Activated CD8-positive, alpha-beta T cell treated with anti-CD3 and anti-CD28 coated beads, Interleukin-2, amount 10 ng/mL, durations not matched to agents 7 days and 5 days (primary cell): ENCODE measurements around the gene PGA5. TPM values are rescaled to one million over a fixed set of nuclear protein-coding genes. Genes with fewer than 3 reads are reported as not detected.

ENCODE experiments used
- ATAC-seq: fragments of 150-1000 bp; cut with Tn5 transposase; one replicate; pipeline ENCODE4 v1.10.0; 2021; ENCODE audit warnings: moderate library complexity
- CTCF ChIA-PET: fragments of 350-600 bp; sonication (Branson Sonifier 250); formaldehyde crosslinking; loops from one replicate; lab custom pipeline; 2021; ENCODE audit warnings: antibody characterized with exemption; lab: Charles Lee
- POLR2A ChIA-PET: fragments of 350-600 bp; sonication (Branson Sonifier 250); formaldehyde crosslinking; loops from one replicate; lab custom pipeline; 2021; ENCODE audit warnings: antibody characterized with exemption; lab: Charles Lee
- DNase-seq: peaks from one replicate; pipeline ENCODE4 v3.0.0-alpha.2; 2020
- H3K27ac Mint-ChIP-seq: one replicate; pipeline ENCODE4 v1.8.0; 2021; ENCODE audit warnings: mild to moderate bottlenecking, mixed read lengths
- H3K27me3 Mint-ChIP-seq: one replicate; pipeline ENCODE4 v1.8.0; 2021; ENCODE audit warnings: low read depth, mixed read lengths
- H3K36me3 Mint-ChIP-seq: one replicate; pipeline ENCODE4 v1.8.0; 2021; ENCODE audit warnings: low read depth, mixed read lengths
- H3K4me1 Mint-ChIP-seq: one replicate; pipeline ENCODE4 v1.8.0; 2021; ENCODE audit warnings: low read depth, mixed read lengths
- H3K4me3 Mint-ChIP-seq: one replicate; pipeline ENCODE4 v1.8.0; 2021; ENCODE audit warnings: mild to moderate bottlenecking, mixed read lengths
- H3K9me3 Mint-ChIP-seq: one replicate; pipeline ENCODE4 v1.8.0; 2022; ENCODE audit warnings: mixed read lengths; ENCODE audit not compliant: insufficient read depth
- total RNA-seq, 2 experiments: library from RNA; stranded (reverse); gene quantifications; one replicate each; pipeline ENCODE4 v1.2.3, GENCODE V29; 2021

The PGA5 gene
- total RNA-seq, 2 experiments from 2014 or later = not detected

- H3K4me3 Mint-ChIP-seq = no peak overlapping the region
- DNase-seq = no peak
- H3K4me1 Mint-ChIP-seq = no peaks in the 10 kb centered on the region
- ChIA-PET POLR2A (no interaction called here), CTCF (interaction anchor here (0.9 to 1.3 kb wide), 2 partner anchors 38 to 136 kb away, joined by 3 to 5 read pairs; partner anchors contain the start of genes TMEM216 and VWCE)
- no peak overlapping the region for H3K27ac Mint-ChIP-seq
- H3K9me3 Mint-ChIP-seq = no peaks in the 10 kb centered on the region
- no peaks in the 10 kb centered on the region for H3K27me3 Mint-ChIP-seq
- no peak for ATAC-seq
- H3K36me3 Mint-ChIP-seq = no peaks in the 10 kb centered on the region
These were observed 15.9 kb downstream of the PGA5 start for GRCh38 chr11:61256710-61257482.

GRCh38 chr11:61258546-61258945 lies 17.6 kb downstream of the PGA5 start:
- ChIA-PET CTCF (interaction anchor here (1.2 kb wide), 2 partner anchors 36 to 134 kb away, joined by 3 to 4 read pairs; partner anchors contain the start of gene TMEM216), POLR2A (no interaction called here)
- no peak overlapping the region for H3K27ac Mint-ChIP-seq
- no peaks in the 10 kb centered on the region for H3K27me3 Mint-ChIP-seq
- no peaks in the 10 kb centered on the region for H3K36me3 Mint-ChIP-seq
- ATAC-seq (no peak), DNase-seq (no peak)
- no peaks in the 10 kb centered on the region for H3K4me1 Mint-ChIP-seq
- H3K4me3 Mint-ChIP-seq = no peak overlapping the region
- H3K9me3 Mint-ChIP-seq = no peaks in the 10 kb centered on the region

- Mint-ChIP-seq H3K27ac (no peak overlapping the region), H3K36me3 (no peaks in the 10 kb centered on the region), H3K27me3 (no peaks in the 10 kb centered on the region), H3K4me1 (no peaks in the 10 kb centered on the region), H3K9me3 (no peaks in the 10 kb centered on the region), H3K4me3 (no peak overlapping the region)
- ChIA-PET CTCF (interaction anchor here (0.7 to 1.2 kb wide), 3 partner anchors 35 to 282 kb away, joined by 3 to 4 read pairs (median 3); partner anchors contain the start of gene TMEM216), POLR2A (no interaction called here)
- DNase-seq (no peak), ATAC-seq (no peak)
These were observed 18.4 kb downstream of the PGA5 start for GRCh38 chr11:61259363-61259762.

GRCh38 chr11:61264371-61264770 lies 23.4 kb downstream of the PGA5 start:
- ChIA-PET POLR2A (no interaction called here), CTCF (no interaction called here)
- no peak for DNase-seq
- Mint-ChIP-seq H3K9me3 (no peaks in the 10 kb centered on the region), H3K27ac (no peak overlapping the region), H3K36me3 (no peaks in the 10 kb centered on the region), H3K27me3 (no peaks in the 10 kb centered on the region), H3K4me3 (no peak overlapping the region), H3K4me1 (no peaks in the 10 kb centered on the region)
- no peak for ATAC-seq

- H3K9me3 Mint-ChIP-seq = no peaks in the 10 kb centered on the region
- H3K27ac Mint-ChIP-seq = no peak overlapping the region
- H3K4me1 Mint-ChIP-seq = no peaks in the 10 kb centered on the region
- no peaks in the 10 kb centered on the region for H3K36me3 Mint-ChIP-seq
- no peaks in the 10 kb centered on the region for H3K27me3 Mint-ChIP-seq
- H3K4me3 Mint-ChIP-seq = no peak overlapping the region
- ChIA-PET POLR2A (no interaction called here), CTCF (interaction anchor here (1.6 kb wide), 1 partner anchor 17 kb away, joined by 3 read pairs; no protein-coding TSS in a partner anchor)
- ATAC-seq = no peak
- no peak for DNase-seq
These were observed 23.8 kb downstream of the PGA5 start for GRCh38 chr11:61264795-61265194.

GRCh38 chr11:61265357-61265756 lies 24.4 kb downstream of the PGA5 start:
- Mint-ChIP-seq H3K27ac (no peak overlapping the region), H3K9me3 (no peaks in the 10 kb centered on the region), H3K27me3 (no peaks in the 10 kb centered on the region), H3K4me1 (no peaks in the 10 kb centered on the region), H3K36me3 (no peaks in the 10 kb centered on the region), H3K4me3 (no peak overlapping the region)
- ATAC-seq (no peak), DNase-seq (no peak)
- CTCF ChIA-PET = interaction anchor here (1.6 to 2.3 kb wide), 2 partner anchors 11 to 17 kb away, joined by 3 to 10 read pairs; no protein-coding TSS in a partner anchor
- POLR2A ChIA-PET = no interaction called here

GRCh38 chr11:61266602-61267001 lies 25.6 kb downstream of the PGA5 start:
- Mint-ChIP-seq H3K27me3 (no peaks in the 10 kb centered on the region), H3K36me3 (no peaks in the 10 kb centered on the region), H3K9me3 (no peaks in the 10 kb centered on the region), H3K4me1 (no peaks in the 10 kb centered on the region), H3K27ac (no peak overlapping the region), H3K4me3 (no peak overlapping the region)
- ATAC-seq (no peak), DNase-seq (no peak)
- CTCF ChIA-PET = interaction anchor here (1.3 to 2.3 kb wide), 3 partner anchors 12 to 28 kb away, joined by 3 to 10 read pairs (median 3); partner anchors contain the start of gene VWCE
- POLR2A ChIA-PET = no interaction called here

- CTCF ChIA-PET = interaction anchor here (1.3 to 2.3 kb wide), 2 partner anchors 13 to 28 kb away, joined by 3 to 10 read pairs; partner anchors contain the start of gene VWCE
- no peaks in the 10 kb centered on the region for H3K9me3 Mint-ChIP-seq
- H3K36me3 Mint-ChIP-seq = no peaks in the 10 kb centered on the region
These were observed 26.5 kb downstream of the PGA5 start for GRCh38 chr11:61267437-61267841.

GRCh38 chr11:61268588-61269250 lies 27.7 kb downstream of the PGA5 start:
- Mint-ChIP-seq H3K4me1 (no peaks in the 10 kb centered on the region), H3K4me3 (no peak overlapping the region), H3K36me3 (no peaks in the 10 kb centered on the region), H3K9me3 (no peaks in the 10 kb centered on the region), H3K27ac (no peak overlapping the region), H3K27me3 (no peaks in the 10 kb centered on the region)
- ChIA-PET CTCF (no interaction called here), POLR2A (no interaction called here)
- DNase-seq = no peak
- no peak for ATAC-seq

More at GRCh38 chr11:61267437-61267841, 26.5 kb downstream of the PGA5 start:
- POLR2A ChIA-PET = no interaction called here
- H3K27me3 Mint-ChIP-seq = no peaks in the 10 kb centered on the region
- no peak overlapping the region for H3K27ac Mint-ChIP-seq
- no peaks in the 10 kb centered on the region for H3K4me1 Mint-ChIP-seq
- DNase-seq (no peak), ATAC-seq (no peak)
- H3K4me3 Mint-ChIP-seq = no peak overlapping the region

- Mint-ChIP-seq H3K27me3 (no peaks in the 10 kb centered on the region), H3K27ac (no peak overlapping the region), H3K9me3 (no peaks in the 10 kb centered on the region), H3K36me3 (no peaks in the 10 kb centered on the region), H3K4me1 (no peaks in the 10 kb centered on the region), H3K4me3 (no peak overlapping the region)
- no peak for DNase-seq
- CTCF ChIA-PET = interaction anchor here (1.2 to 2.0 kb wide), 3 partner anchors 12 to 24 kb away, joined by 5 to 8 read pairs (median 6); partner anchors contain the start of gene VWCE
- POLR2A ChIA-PET = no interaction called here
- no peak for ATAC-seq
These were observed 29.5 kb downstream of the PGA5 start for GRCh38 chr11:61270354-61271076.

GRCh38 chr11:61272731-61273130 lies 31.8 kb downstream of the PGA5 start:
- Mint-ChIP-seq H3K4me1 (no peaks in the 10 kb centered on the region), H3K9me3 (no peaks in the 10 kb centered on the region), H3K4me3 (no peak overlapping the region), H3K36me3 (no peaks in the 10 kb centered on the region), H3K27me3 (no peaks in the 10 kb centered on the region), H3K27ac (no peak overlapping the region)
- DNase-seq (no peak), ATAC-seq (no peak)
- ChIA-PET CTCF (no interaction called here), POLR2A (interaction anchor here (0.7 kb wide), 1 partner anchor 156 kb away, joined by 3 read pairs; no protein-coding TSS in a partner anchor)
